ENCODE data around the gene EDEM2.

Gene EDEM2

DNA sequence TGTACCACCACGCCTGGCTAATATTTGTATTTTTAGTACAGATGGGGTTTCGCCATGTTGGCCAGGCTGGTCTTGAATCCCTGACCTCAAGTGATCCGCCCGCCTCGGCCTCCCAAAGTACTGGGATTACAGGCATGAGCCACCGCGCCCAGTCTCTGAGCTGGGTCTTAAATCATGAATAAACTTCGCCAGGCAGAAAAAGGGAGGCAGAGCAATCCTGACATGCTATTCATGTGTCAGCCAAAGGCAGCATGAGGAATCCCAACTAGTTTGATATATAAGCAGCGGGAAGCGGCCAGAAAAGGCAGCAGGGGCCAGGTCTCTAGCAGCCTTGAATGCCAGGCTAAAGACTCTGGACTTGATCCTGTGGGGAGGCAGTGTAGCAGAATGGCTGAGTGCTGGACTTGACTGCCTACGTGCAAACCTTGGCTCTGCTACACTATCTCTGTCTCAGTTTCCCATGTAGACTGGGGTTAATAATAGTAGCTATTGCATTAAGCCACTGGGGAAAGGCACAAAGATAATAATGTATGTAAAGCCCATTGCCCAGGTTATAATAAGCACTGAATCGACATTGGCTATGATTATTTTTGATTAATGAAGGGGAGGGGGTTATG lies 26.5 kb upstream of the EDEM2 start:
- no peak for TF ChIP-seq EZH2phosphoT487 (conservative IDR thresholded peaks at IDR 0.05; ENCODE audit: low read length)
- TF ChIP-seq, protein P1, sequence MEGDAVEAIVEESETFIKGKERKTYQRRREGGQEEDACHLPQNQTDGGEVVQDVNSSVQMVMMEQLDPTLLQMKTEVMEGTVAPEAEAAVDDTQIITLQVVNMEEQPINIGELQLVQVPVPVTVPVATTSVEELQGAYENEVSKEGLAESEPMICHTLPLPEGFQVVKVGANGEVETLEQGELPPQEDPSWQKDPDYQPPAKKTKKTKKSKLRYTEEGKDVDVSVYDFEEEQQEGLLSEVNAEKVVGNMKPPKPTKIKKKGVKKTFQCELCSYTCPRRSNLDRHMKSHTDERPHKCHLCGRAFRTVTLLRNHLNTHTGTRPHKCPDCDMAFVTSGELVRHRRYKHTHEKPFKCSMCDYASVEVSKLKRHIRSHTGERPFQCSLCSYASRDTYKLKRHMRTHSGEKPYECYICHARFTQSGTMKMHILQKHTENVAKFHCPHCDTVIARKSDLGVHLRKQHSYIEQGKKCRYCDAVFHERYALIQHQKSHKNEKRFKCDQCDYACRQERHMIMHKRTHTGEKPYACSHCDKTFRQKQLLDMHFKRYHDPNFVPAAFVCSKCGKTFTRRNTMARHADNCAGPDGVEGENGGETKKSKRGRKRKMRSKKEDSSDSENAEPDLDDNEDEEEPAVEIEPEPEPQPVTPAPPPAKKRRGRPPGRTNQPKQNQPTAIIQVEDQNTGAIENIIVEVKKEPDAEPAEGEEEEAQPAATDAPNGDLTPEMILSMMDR (IDR thresholded peaks at IDR 0.05; ENCODE audit: insufficient read depth, low read length, poor library complexity, severe bottlenecking), result no peak
- no peak overlapping the region for H3K4me2 ChIP-seq (ENCODE audit: low read depth, low read length, poor library complexity, severe bottlenecking)
- no peak overlapping the region for H3K27ac ChIP-seq (ENCODE audit: low read depth, low read length)
- no peaks in the 10 kb centered on the region for H3K36me3 ChIP-seq (ENCODE audit: low read length)
- no peaks in the 10 kb centered on the region for H3K9me2 ChIP-seq (replicated peaks; ENCODE audit: insufficient read depth, low read length)
- no peak overlapping the region for H3K4me3 ChIP-seq (ENCODE audit: insufficient read depth, low read length, poor library complexity, severe bottlenecking)
- H3K9ac ChIP-seq (ENCODE audit: low read length), result no peak overlapping the region
- H2AFZ ChIP-seq (ENCODE audit: low read depth, low read length, severe bottlenecking), result no peak overlapping the region
- no peaks in the 10 kb centered on the region for H3K9me3 ChIP-seq (ENCODE audit: insufficient read depth, low read length)
- H3K27me3 ChIP-seq (ENCODE audit: low read length), result no peaks in the 10 kb centered on the region
- H3F3A ChIP-seq (ENCODE audit: insufficient read depth), result no peaks in the 10 kb centered on the region
- no peaks in the 10 kb centered on the region for H3K79me2 ChIP-seq (ENCODE audit: insufficient read depth, low read length)
- no peaks in the 10 kb centered on the region for H4K20me1 ChIP-seq (ENCODE audit: low read depth, low read length)

DNA sequence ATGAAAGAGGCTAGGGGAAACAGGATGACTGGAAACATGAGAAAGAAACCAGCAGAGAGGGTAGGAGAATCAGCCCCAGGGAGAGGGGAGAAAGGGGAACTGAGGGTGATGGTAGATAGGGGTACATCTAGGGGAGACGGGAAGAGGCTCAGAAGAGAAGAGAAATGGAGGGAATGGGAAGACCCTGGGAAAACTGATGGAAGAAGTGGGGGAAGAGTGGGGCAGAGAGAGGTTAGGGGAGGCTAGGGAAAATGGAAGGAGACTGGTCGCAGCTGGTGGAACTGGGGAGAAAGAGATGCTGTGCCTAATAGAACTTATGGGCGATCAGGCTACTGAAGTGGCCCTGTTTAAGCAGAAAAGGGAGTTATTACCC lies 25.3 kb upstream of the EDEM2 start:
- Histone ChIP-seq H3K9me2 (replicated peaks; ENCODE audit: insufficient read depth, low read length) (no peaks in the 10 kb centered on the region), H4K20me1 (ENCODE audit: low read depth, low read length) (no peaks in the 10 kb centered on the region), H3F3A (ENCODE audit: insufficient read depth) (no peaks in the 10 kb centered on the region), H3K9me3 (ENCODE audit: insufficient read depth, low read length) (no peaks in the 10 kb centered on the region), H3K27ac (ENCODE audit: low read depth, low read length) (no peak overlapping the region), H3K9ac (ENCODE audit: low read length) (no peak overlapping the region), H3K36me3 (ENCODE audit: low read length) (no peaks in the 10 kb centered on the region), H2AFZ (ENCODE audit: low read depth, low read length, severe bottlenecking) (no peak overlapping the region), H3K79me2 (ENCODE audit: insufficient read depth, low read length) (no peaks in the 10 kb centered on the region), H3K4me2 (ENCODE audit: low read depth, low read length, poor library complexity, severe bottlenecking) (no peak overlapping the region), H3K4me3 (ENCODE audit: insufficient read depth, low read length, poor library complexity, severe bottlenecking) (no peak overlapping the region), H3K27me3 (ENCODE audit: low read length) (no peaks in the 10 kb centered on the region)
- TF ChIP-seq, protein P1 (IDR thresholded peaks at IDR 0.05; ENCODE audit: insufficient read depth, low read length, poor library complexity, severe bottlenecking), result no peak
- no peak for TF ChIP-seq EZH2phosphoT487 (conservative IDR thresholded peaks at IDR 0.05; ENCODE audit: low read length)

DNA sequence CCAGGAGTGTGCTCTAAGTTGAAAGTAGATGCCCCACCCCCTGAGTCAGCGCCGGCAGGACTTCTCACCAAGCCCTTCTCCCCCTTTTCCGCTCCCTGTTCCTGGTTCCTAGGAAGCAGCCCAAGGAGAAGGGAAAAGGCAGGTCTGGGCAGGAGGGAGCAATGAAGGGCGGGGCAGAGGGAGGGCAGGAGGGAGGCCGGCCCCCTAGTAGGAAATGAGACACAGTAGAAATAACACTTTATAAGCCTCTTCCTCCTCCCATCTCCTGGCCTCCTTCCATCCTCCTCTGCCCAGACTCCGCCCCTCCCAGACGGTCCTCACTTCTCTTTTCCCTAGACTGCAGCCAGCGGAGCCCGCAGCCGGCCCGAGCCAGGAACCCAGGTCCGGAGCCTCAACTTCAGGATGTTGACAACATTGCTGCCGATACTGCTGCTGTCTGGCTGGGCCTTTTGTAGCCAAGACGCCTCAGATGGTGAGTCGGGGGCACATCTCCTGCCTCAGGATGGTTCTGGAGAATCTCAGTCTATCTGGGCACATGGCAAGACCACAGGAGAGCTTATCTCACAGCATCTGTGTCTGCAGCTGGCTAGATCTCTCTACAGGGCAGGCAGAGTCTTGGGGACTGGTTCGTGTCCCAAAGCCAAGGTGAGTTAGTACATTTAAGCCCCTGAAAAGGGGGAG lies 24.8 kb upstream of the EDEM2 start, which contains the start of gene PROCR:
TSS of gene PROCR (plus strand) at position 320 of the 681 bp plus-strand sequence. CDS start at position 403, 83 bp downstream.
- no peak within 1 kb of the TSS for H3K9ac ChIP-seq (ENCODE audit: low read length)
- H3K9me3 ChIP-seq (ENCODE audit: insufficient read depth, low read length), result no peaks in the 10 kb centered on the region
- TF ChIP-seq, protein P1 (IDR thresholded peaks at IDR 0.05; ENCODE audit: insufficient read depth, low read length, poor library complexity, severe bottlenecking), result no peak
- TF ChIP-seq EZH2phosphoT487 (conservative IDR thresholded peaks at IDR 0.05; ENCODE audit: low read length), result no peak
- H3K36me3 ChIP-seq (ENCODE audit: low read length), result no peaks in the 10 kb centered on the region
- no peaks in the 10 kb centered on the region for H3F3A ChIP-seq (ENCODE audit: insufficient read depth)
- no peaks in the 10 kb centered on the region for H3K79me2 ChIP-seq (ENCODE audit: insufficient read depth, low read length)
- no peaks in the 10 kb centered on the region for H3K9me2 ChIP-seq (replicated peaks; ENCODE audit: insufficient read depth, low read length)
- no peaks in the 10 kb centered on the region for H4K20me1 ChIP-seq (ENCODE audit: low read depth, low read length)
- H3K27me3 ChIP-seq (ENCODE audit: low read length), result no peaks in the 10 kb centered on the region
- H3K4me3 ChIP-seq (ENCODE audit: insufficient read depth, low read length, poor library complexity, severe bottlenecking), result no peak within 1 kb of the TSS
- no peak within 1 kb of the TSS for H3K4me2 ChIP-seq (ENCODE audit: low read depth, low read length, poor library complexity, severe bottlenecking)
- H2AFZ ChIP-seq (ENCODE audit: low read depth, low read length, severe bottlenecking), result no peak within 1 kb of the TSS
- H3K27ac ChIP-seq (ENCODE audit: low read depth, low read length), result no peak within 1 kb of the TSS

Measured in SU-DHL-6 (cell line).